Muscle of arm (tissue), 14 donors: ENCODE measurements around the gene SYP. TPM values are rescaled to one million over a fixed set of nuclear protein-coding genes. Genes with fewer than 3 reads are reported as not detected.

Experiments used
- DNase-seq: peaks from one replicate; pipeline ENCODE4 v3.0.0-alpha.2; 2013
- long read RNA-seq, 11 donors: transcript quantifications; one replicate each; lab custom pipeline, GENCODE V29; 2026
- polyA plus RNA-seq, 12 donors: library from polyadenylated mRNA; unstranded; fragments of 120-200 nt; gene quantifications; one replicate each; pipeline ENCODE4 v1.2.1, GENCODE V29; 2013; ENCODE audit not compliant: insufficient read length in 12 of 12

The SYP gene
- polyA plus RNA-seq = 1 to 10 TPM in 5 of 12 donors, under 1 TPM in 6, not detected in 1; 0.59 to 5.9 (median 0.97) TPM
- long read RNA-seq, donor 1, partial matches to known transcripts = 12 of 20 reads
- long read RNA-seq, donor 1, other reads (novel, unspliced or antisense) = 0 of 20 reads
- long read RNA-seq, donor 2 = 0 reads
- long read RNA-seq, donor 3 = 0 reads
- long read RNA-seq, donor 4 = 0 reads
- long read RNA-seq, donor 5, partial matches to known transcripts = 0 of 1 reads
- long read RNA-seq, donor 5, other reads (novel, unspliced or antisense) = 0 of 1 reads
- long read RNA-seq, donor 6 = 0 reads
- long read RNA-seq, donor 7 = 0 reads
- long read RNA-seq, donor 8 = 0 reads
- long read RNA-seq, donor 9 = 0 reads
- long read RNA-seq, donor 10, partial matches to known transcripts = 0 of 1 reads
- long read RNA-seq, donor 10, other reads (novel, unspliced or antisense) = 0 of 1 reads
- long read RNA-seq, donor 11 = 0 reads

- DNase-seq = peak; percentile 77
Measured at GRCh38 chrX:49199906-49200771, at the start of gene SYP. Gene SYP (minus strand): TSS chrX:49200193. CDS start chrX:49200186, 7 bp downstream.

GRCh38 chrX:49249616-49250015 is 49.6 kb upstream of the SYP start:
- DNase-seq = no peak

- no peak for DNase-seq
Measured at GRCh38 chrX:49249071-49249470, 49.1 kb upstream of the SYP start.

- DNase-seq = no peak
Measured at GRCh38 chrX:49247916-49248811, 48.2 kb upstream of the SYP start.

GRCh38 chrX:49247346-49247745 is 47.4 kb upstream of the SYP start:
- DNase-seq = no peak

- DNase-seq = no peak
Measured at GRCh38 chrX:49246541-49246940, 46.5 kb upstream of the SYP start.

GRCh38 chrX:49244207-49244606 is 44.2 kb upstream of the SYP start:
- no peak for DNase-seq

- DNase-seq = no peak
Measured at GRCh38 chrX:49243166-49243565, 43.2 kb upstream of the SYP start.

GRCh38 chrX:49242545-49243066 is 42.6 kb upstream of the SYP start:
- no peak for DNase-seq

- DNase-seq = no peak
Measured at GRCh38 chrX:49238735-49239134, 38.7 kb upstream of the SYP start.

GRCh38 chrX:49237060-49237459 is 37.1 kb upstream of the SYP start:
- DNase-seq = no peak

- DNase-seq = no peak
Measured at GRCh38 chrX:49233887-49234555, 34.0 kb upstream of the SYP start.

GRCh38 chrX:49233176-49233575 is 33.2 kb upstream of the SYP start, which contains the start of gene CACNA1F:
Gene CACNA1F (minus strand): TSS chrX:49233340. CDS start chrX:49233309, 31 bp downstream.
- DNase-seq = no peak

- DNase-seq = no peak
Measured at GRCh38 chrX:49232525-49232924, 32.5 kb upstream of the SYP start.

- DNase-seq = no peak
Measured at GRCh38 chrX:49231333-49232000, 31.5 kb upstream of the SYP start.

GRCh38 chrX:49230500-49231232 is 30.7 kb upstream of the SYP start:
- DNase-seq = no peak

- DNase-seq = no peak
Measured at GRCh38 chrX:49228185-49228584, 28.2 kb upstream of the SYP start.

GRCh38 chrX:49227726-49228125 is 27.7 kb upstream of the SYP start:
- no peak for DNase-seq

- DNase-seq = no peak
Measured at GRCh38 chrX:49226946-49227345, 27.0 kb upstream of the SYP start.
